Fibroblast of lung (primary cell): ENCODE data around the gene RNF157.

Experiments
- CTCF ChIP-seq, 2 donors: IDR thresholded peaks in 1 of 2; conservative IDR thresholded peaks in 1 of 2; 1 replicate in 1 of 2; 2 replicates in 1 of 2; pipeline ENCODE4 v1.5.1; 2011 to 2012; ENCODE audit warnings: low read length in 2 of 2, control low read depth in 1 of 2, inconsistent platforms in 1 of 2, low read depth in 1 of 2, mild to moderate bottlenecking in 1 of 2
- EZH2 ChIP-seq: IDR thresholded peaks from 2 replicates; pipeline ENCODE4 v1.5.1; 2012; ENCODE audit warnings: low read length, control low read depth, mild to moderate bottlenecking; ENCODE audit errors: missing control alignments

- TF ChIP-seq CTCF (conservative IDR thresholded peaks at IDR 0.05 in 1 of 2, IDR thresholded peaks at IDR 0.05 in 1 of 2; ENCODE audit: low read depth in 1 of 2, low read length in 2 of 2) (no peak), EZH2 (no peak)
These were observed 6.0 kb downstream of the RNF157 start for GRCh38 chr17:76234354-76234679.
